ENCODE measurements around the gene METRN. TPM values are rescaled to one million over a fixed set of nuclear protein-coding genes. Genes with fewer than 3 reads are reported as not detected.
A peak's percentile ranks its signal among the peaks of the same experiment; 100 is the strongest.

Gene METRN
- polyA plus RNA-seq, 1 donor (not counting 4 experiments of a cell fraction or from before 2014, with no cell fraction given), result 42.1 TPM

DNA sequence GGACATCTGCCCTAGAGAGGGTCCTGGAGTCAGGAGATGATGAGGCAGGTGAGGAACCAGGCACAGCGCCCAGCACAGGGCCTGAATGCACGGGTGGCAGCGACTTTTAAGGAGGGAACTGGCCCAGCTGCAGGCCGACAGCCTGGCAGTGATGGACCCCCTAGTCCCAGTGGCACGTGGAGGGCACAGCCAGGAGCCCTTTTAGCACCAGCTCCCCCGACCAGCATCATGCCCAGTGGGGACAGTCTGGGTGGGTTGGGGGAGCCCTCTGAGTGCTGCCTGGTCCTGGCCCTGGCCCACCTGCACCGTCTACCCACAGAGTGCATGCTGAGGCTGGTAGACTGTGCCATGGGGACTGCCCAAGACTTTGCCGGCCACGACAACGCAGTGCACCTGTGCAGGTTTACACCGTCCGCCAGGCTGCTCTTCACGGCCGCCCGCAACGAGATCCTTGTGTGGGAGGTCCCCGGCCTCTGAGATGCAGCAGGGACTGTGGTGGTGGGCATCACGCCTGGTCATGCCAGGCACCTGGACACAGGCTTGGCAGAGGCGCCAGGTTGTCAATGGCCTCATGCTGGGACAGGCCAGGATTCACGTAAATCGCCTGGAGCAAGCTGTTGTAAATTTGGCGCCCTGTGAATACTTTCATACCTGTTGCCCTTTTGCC is 47.7 kb upstream of the METRN start:
- peak overlapping the region; percentile 56 for H3K9ac ChIP-seq (ENCODE audit: control insufficient read depth, extremely low read depth, insufficient read depth, low read length)
- H3K27me3 ChIP-seq (ENCODE audit: control insufficient read depth, extremely low read depth, insufficient read depth, low read length), result no peaks in the 10 kb centered on the region

GRCh38 chr16:667780-668518 is 47.0 kb upstream of the METRN start, which contains the start of gene RHOT2:
Gene RHOT2, plus strand, starts transcription at chr16:668132. Its CDS starts 68 bp downstream, at chr16:668200.
- dilution Hi-C loops (cut with MboI; ENCODE audit: extremely low pct_ligation_motif_present, low sequenced_read_pairs), result no loop called here
- peak within 1 kb of the TSS; percentile 68 to 99 (median 85) for H3K4me3 ChIP-seq (ENCODE audit: control insufficient read depth in 2 of 3, extremely low read depth in 1 of 3, insufficient read depth in 2 of 3, low read depth in 1 of 3, low read length in 3 of 3)
- no peaks in the 10 kb centered on the region for H3K9me1 ChIP-seq (ENCODE audit: control insufficient read depth, extremely low read depth, insufficient read depth, low read length)
- peak within 1 kb of the TSS; percentile 83 for H3K4me2 ChIP-seq (ENCODE audit: control insufficient read depth, extremely low read depth, insufficient read depth, low read depth, low read length)
- no peaks in the 10 kb centered on the region for H3K27me3 ChIP-seq (ENCODE audit: control insufficient read depth, extremely low read depth, insufficient read depth, low read length)
- FAIRE-seq (peak; percentile 56), DNase-seq (ENCODE audit: low read depth, low spot score) (no peak)
- TF ChIP-seq EZH2 (IDR thresholded peaks at IDR 0.05; ENCODE audit: low read length), result no peak
- peak; percentile 53 to 91 (median 69) for TF ChIP-seq CTCF (optimal IDR thresholded peaks at IDR 0.05 in 1 of 3, IDR thresholded peaks at IDR 0.05 in 1 of 3, conservative IDR thresholded peaks at IDR 0.05 in 1 of 3; ENCODE audit: extremely low read depth in 1 of 3, insufficient read depth in 2 of 3, low read length in 3 of 3)
- H3K4me1 ChIP-seq (ENCODE audit: control insufficient read depth, extremely low read depth, insufficient read depth, low read length), result peaks cover 10% of the 10 kb centered on the region
- no peaks in the 10 kb centered on the region for H4K20me1 ChIP-seq (ENCODE audit: control insufficient read depth, extremely low read depth, insufficient read depth, low read length)
- H3K36me3 ChIP-seq (ENCODE audit: control insufficient read depth in 2 of 2, extremely low read depth in 1 of 2, insufficient read depth in 2 of 2, low read length in 2 of 2), result peaks cover 18 to 25% of the 10 kb centered on the region in 2 experiments
- H3K9me3 ChIP-seq (ENCODE audit: control insufficient read depth, low read depth, low read length), result no peaks in the 10 kb centered on the region
- H2AFZ ChIP-seq (ENCODE audit: control insufficient read depth, low read length), result peak within 1 kb of the TSS; percentile 92
- peak within 1 kb of the TSS; percentile 81 for H3K9ac ChIP-seq (ENCODE audit: control insufficient read depth, extremely low read depth, insufficient read depth, low read length)
- H3K79me2 ChIP-seq (ENCODE audit: control insufficient read depth, insufficient read depth, low read length), result peaks cover 28% of the 10 kb centered on the region
- peak within 1 kb of the TSS; percentile 58 for H3K27ac ChIP-seq (ENCODE audit: control insufficient read depth, insufficient read depth, low read length)

More for the DNA sequence above, 47.7 kb upstream of the METRN start:
- no peaks in the 10 kb centered on the region for H4K20me1 ChIP-seq (ENCODE audit: control insufficient read depth, extremely low read depth, insufficient read depth, low read length)
- H3K27ac ChIP-seq (ENCODE audit: control insufficient read depth, insufficient read depth, low read length), result no peak overlapping the region
- peak overlapping the region; percentile 67 for H3K4me2 ChIP-seq (ENCODE audit: control insufficient read depth, extremely low read depth, insufficient read depth, low read depth, low read length)
- no peaks in the 10 kb centered on the region for H3K9me3 ChIP-seq (ENCODE audit: control insufficient read depth, low read depth, low read length)
- H3K36me3 ChIP-seq (ENCODE audit: control insufficient read depth in 2 of 2, extremely low read depth in 1 of 2, insufficient read depth in 2 of 2, low read length in 2 of 2), result peaks cover 16 to 18% of the 10 kb centered on the region in 2 experiments
- H3K4me3 ChIP-seq (ENCODE audit: control insufficient read depth in 2 of 3, extremely low read depth in 1 of 3, insufficient read depth in 2 of 3, low read depth in 1 of 3, low read length in 3 of 3), result no peak overlapping the region
- H3K79me2 ChIP-seq (ENCODE audit: control insufficient read depth, insufficient read depth, low read length), result peaks cover 28% of the 10 kb centered on the region
- dilution Hi-C loops (cut with MboI; ENCODE audit: extremely low pct_ligation_motif_present, low sequenced_read_pairs), result no loop called here
- FAIRE-seq (no peak), DNase-seq (ENCODE audit: low read depth, low spot score) (no peak)
- no peaks in the 10 kb centered on the region for H3K9me1 ChIP-seq (ENCODE audit: control insufficient read depth, extremely low read depth, insufficient read depth, low read length)
- H3K4me1 ChIP-seq (ENCODE audit: control insufficient read depth, extremely low read depth, insufficient read depth, low read length), result peaks cover 10% of the 10 kb centered on the region
- H2AFZ ChIP-seq (ENCODE audit: control insufficient read depth, low read length), result peak overlapping the region; percentile 92
- TF ChIP-seq CTCF (optimal IDR thresholded peaks at IDR 0.05 in 1 of 3, IDR thresholded peaks at IDR 0.05 in 1 of 3, conservative IDR thresholded peaks at IDR 0.05 in 1 of 3; ENCODE audit: extremely low read depth in 1 of 3, insufficient read depth in 2 of 3, low read length in 3 of 3) (no peak), EZH2 (IDR thresholded peaks at IDR 0.05; ENCODE audit: low read length) (no peak)
